HG03439 (cell line): Measurements from ENCODE around the gene TGFB1.
"Not testable (repeated sequence)": the region's sequence is repeated elsewhere in the genome, so short reads cannot be mapped to it uniquely, and the experiment has no call there.

Experiments used
- ATAC-seq: cut with Tn5 transposase; IDR thresholded peaks from one replicate; pipeline ENCODE4 v1.9.1; 2021; ENCODE audit warnings: mild to moderate bottlenecking, moderate library complexity; ENCODE audit not compliant: unreplicated experiment

The TGFB1 gene

GRCh38 chr19:41346916-41347315 is 6.8 kb downstream of the TGFB1 start:
- ATAC-seq = not testable (repeated sequence)

GRCh38 chr19:41344162-41344561 is 9.6 kb downstream of the TGFB1 start:
- ATAC-seq = no peak

DNA sequence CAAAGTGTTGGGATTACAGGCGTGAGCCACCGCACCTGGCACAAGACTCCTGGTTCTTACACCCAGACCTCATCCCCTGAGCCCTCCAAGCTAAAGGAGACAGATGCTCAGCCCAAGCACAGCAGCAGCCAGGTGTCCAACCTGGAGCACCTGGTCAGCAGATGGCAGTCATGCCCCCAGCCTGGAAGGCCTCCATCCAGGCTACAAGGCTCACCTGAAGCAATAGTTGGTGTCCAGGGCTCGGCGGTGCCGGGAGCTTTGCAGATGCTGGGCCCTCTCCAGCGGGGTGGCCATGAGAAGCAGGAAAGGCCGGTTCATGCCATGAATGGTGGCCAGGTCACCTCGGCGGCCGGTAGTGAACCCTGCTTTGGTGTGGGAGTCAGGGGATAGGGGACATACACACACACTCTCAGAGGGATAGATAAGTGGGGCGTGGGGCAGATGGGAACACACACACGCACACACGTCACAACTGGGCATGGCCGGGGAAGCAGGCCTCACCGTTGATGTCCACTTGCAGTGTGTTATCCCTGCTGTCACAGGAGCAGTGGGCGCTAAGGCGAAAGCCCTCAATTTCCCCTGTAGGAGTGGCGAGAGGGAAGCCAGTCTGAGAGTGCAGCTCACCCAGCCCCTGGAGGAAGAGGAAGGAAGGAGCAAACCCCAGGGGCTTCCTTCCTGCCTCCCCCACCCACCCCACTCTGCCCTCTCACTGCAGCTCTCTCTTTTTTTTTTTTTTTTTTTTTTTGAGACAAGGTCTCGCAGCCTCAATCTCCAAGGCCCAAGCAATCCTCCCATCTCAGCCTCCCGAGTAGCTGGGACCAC is 11.8 kb downstream of the TGFB1 start:
- ATAC-seq = no peak

DNA sequence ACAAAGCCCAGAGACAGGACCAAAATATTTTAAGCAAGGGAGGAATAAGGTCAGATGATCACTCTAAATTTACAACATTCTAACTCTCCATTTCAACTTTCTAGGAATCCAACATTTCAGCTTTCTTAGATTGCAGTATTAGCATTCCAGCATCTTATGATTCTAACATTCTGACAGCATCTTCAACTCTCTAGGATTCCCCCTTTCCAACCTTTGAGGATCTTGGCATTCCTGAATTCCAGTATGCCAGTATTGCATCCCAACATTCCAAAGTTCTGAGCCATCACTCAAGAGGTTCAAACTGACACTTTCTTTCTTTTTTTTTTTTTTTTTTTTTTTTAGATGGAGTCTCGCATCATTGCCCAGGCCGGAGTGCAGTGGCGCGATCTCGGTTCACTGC is 13.8 kb downstream of the TGFB1 start:
- no peak for ATAC-seq

DNA sequence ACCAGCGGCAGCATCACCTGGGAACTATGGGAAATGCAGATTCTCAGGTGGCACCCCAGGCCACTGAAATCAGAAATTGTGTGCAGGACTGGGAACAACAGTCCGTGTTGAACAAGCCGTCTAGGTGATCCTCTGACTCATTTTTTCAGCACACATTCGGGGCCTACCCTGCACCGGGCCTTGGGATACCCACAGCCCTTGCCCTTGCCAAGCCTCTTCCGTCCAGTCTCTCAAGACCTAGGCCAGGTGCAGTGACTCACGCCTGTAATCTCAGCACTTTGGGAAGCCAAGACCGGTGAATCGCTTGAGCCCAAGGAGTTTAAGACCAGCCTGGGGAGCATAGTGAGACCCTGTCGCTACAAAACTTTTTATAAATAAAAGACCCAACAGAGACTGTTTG is 18.3 kb downstream of the TGFB1 start:
- ATAC-seq = no peak

GRCh38 chr19:41334793-41335192 is 18.9 kb downstream of the TGFB1 start:
- ATAC-seq = no peak

- ATAC-seq = no peak
Observed at GRCh38 chr19:41332468-41332867, 21.3 kb downstream of the TGFB1 start.

GRCh38 chr19:41332000-41332399 is 21.7 kb downstream of the TGFB1 start:
- ATAC-seq = no peak

DNA sequence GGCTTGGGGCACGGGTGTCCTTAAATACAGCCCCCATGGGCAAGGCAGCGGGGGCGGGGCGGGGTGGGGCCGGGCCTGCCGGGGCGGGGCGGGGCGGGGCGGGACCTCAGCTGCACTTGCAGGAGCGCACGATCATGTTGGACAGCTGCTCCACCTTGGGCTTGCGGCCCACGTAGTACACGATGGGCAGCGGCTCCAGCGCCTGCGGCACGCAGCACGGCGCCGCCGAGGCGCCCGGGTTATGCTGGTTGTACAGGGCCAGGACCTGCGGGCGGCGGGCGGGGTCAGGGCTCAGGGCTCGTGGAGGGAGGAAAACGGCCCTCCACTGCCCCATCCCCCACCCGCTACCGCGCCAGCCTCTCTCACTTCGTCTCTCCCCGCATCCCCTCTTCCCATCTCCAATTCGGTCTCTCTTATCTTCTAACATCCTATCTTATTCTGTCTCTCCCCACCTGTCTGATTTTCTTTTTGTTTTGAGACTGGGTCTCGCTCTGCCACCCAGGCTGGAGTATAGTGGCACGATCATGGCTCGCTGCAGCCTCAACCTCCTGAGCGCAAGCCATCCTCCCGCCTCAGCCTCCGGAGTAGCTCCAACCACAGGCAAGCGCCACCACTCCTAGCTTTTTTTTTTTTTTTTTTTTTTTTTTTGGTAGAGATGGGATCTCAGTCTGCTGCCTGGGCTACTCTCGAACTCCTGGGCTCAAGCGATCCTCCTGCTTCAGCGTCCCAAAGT is 22.6 kb downstream of the TGFB1 start:
- ATAC-seq = no peak

- ATAC-seq = no peak
Observed at GRCh38 chr19:41330481-41330880, 23.2 kb downstream of the TGFB1 start.

DNA sequence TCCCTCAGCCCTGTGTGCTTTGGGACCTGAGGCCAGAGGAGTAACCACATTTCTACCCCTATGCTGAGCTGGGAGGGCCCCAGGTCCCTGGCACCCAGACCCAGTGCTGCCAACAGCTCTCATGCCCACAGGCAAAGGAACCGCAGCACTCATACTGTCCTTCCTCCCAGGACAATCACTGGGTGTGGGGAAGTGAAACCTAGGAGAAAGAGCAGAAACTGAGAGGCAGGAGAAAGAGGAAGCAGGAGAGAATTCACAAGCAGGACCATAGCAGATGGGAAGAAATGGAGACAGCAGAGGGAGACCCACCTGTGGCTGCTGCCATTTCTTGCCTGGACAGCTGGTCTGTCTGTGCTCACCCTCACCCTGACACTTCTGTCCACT is 24.9 kb downstream of the TGFB1 start:
- ATAC-seq = no peak

DNA sequence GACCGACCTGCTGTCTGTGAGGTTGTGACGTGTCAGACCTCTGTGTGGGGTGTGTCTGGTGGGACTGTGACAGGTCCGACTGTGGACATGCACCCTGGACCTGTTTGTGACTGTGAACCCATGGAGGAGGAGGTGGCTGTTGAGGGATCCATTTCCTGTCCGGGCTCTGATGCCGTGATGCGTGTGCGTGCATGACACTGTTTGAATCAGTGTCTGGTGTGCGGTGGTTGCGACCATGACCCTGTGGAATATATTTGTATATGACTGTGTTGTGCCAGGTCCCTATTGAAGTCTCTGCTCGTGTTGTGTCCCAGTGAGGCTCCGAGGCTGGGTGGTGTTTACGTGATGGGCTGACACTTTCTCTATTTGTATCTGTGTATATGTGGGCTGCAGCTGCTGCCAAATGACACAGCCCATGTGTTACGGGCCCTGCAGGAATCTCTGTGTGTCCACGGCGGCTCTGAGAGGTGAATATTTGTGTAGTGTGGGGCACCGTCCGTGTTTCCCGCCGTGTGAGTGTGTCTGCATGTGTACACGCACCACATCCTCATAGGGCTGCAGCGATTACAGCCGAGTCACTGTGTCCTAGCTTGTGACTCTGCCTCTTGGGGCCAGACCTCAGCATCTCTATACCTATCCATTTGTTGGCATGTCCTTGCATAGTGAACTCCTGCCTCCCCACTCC is 25.4 kb downstream of the TGFB1 start:
- no peak for ATAC-seq

GRCh38 chr19:41327576-41328156 is 26.1 kb downstream of the TGFB1 start:
- ATAC-seq = peak; percentile 50

DNA sequence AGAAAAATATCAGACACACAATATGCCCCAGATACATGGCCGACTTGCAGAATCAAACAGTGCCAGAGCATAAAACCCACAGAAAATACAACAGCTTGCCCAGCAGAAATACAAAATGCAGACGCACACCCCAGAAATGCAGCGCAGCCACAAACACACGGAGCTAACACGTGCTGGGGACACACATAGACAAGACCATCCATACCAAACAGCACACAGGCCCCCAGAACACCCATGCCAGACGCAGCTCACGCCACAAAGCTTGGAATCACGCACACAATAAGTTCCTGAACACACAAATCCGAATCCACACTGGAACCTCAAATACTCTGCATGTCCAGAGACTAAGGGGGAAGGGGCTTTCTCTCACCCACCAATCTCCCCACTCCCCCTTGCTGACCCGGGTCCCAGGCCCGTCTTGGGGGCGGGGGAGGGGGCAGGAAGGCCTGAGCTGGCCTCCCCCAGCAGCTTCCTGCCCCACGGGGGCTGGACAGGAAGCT is 26.6 kb downstream of the TGFB1 start:
- no peak for ATAC-seq

DNA sequence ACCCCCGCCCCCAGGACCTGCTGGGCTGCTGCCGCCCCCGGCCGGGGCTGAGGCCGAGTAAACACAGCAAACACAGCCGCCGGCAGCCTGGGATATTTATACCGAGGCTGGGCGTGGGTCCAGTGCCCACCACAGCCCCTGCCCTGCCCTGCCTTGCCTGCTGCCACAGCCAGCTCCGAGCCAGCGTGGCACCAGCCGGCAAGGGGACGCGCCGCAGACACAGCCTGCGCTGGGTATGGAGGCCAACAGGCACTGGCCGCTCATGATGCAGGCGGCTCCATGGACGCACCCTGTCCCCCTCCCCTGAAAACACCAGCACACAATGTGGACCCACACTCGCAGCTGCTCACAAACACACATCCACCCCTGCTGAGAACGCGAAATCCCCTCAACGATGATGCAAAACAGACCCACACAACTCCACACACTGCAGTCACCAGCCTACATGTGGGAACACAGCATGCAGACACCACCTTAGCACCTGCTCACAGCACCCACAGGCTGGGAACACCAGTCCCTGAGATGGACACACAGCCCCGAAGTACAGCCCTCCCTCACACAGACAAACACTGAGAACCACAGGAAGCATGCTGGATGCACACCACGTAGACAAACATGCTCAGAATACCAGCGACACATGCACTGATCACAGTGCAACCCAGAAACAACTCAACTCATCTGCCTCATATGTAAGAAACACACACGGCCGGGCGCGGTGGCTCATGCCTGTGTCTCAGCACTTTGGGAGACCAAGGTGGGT is 27.6 kb downstream of the TGFB1 start:
- no peak for ATAC-seq

DNA sequence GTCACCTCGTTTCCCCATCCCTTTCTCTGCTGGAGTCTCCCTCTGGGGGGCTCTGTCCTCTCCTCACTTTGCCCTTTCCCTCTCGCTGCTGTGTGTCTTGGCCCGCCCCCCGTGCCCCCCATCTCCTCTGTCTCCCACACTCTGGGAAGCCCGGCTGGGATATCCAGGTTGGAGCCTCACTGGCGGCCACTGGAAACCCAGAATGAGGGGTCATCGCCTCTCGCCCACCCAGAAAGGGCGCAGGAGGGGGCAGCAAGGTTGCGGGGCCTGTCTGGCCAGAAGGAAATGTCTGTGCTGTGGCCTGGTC is 28.1 kb downstream of the TGFB1 start:
- no peak for ATAC-seq

DNA sequence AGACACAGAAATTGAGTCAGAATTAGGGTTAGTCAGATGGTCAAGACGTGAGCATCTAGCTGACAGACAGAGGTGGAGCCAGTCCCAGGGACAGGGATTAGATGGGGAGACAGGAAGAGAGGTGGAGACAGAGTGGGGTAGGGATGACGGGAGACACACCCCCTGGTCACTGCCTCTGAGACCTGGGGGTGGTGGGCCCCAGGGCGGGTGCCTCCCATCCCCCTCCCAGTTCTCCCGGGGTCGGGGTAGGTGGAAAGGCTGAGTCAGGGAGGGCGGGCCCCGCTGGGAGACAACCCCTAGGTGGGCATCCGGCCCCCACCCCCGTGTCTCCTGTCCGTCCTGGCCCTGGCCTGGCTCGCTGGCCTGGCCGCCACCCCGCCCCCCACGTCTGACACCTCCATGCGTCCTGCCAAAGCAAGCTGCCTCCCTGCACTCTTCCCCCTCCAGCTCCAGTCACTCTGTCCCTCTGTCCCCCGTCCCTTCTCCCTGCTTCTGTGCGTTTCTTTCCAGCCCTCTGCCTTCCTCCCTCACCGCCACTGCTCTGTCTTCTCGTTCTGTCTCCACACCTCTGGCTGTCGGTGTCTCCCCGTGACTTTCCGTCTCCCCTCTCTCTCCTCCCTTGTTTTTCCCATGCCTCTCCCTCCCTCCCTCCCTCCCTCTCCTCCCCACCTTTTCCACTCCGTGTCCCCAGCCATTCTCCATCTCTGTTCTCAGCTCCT is 28.6 kb downstream of the TGFB1 start:
- no peak for ATAC-seq

DNA sequence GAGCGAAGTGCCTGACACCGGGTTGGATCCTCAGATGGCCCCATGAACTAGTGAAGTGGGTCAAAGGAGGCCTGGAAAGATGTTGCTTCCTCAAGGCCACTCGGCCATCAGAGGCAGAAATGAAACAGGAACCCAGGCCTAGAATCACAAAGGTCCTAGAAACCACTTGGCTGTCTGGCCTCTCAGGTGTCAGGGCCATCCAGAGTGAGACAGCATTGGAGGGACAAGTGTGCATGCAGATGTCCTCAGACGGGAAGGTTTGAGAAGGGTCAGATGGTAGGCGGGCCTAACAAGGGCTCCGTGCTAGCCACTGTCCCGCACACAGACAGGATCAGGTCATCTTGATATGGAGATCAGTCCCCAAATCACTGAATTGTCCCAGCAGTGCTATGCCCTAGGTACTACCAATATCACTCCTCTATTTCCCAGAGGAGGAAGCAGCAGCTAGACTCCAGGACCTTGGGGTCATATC is 29.5 kb downstream of the TGFB1 start:
- no peak for ATAC-seq

DNA sequence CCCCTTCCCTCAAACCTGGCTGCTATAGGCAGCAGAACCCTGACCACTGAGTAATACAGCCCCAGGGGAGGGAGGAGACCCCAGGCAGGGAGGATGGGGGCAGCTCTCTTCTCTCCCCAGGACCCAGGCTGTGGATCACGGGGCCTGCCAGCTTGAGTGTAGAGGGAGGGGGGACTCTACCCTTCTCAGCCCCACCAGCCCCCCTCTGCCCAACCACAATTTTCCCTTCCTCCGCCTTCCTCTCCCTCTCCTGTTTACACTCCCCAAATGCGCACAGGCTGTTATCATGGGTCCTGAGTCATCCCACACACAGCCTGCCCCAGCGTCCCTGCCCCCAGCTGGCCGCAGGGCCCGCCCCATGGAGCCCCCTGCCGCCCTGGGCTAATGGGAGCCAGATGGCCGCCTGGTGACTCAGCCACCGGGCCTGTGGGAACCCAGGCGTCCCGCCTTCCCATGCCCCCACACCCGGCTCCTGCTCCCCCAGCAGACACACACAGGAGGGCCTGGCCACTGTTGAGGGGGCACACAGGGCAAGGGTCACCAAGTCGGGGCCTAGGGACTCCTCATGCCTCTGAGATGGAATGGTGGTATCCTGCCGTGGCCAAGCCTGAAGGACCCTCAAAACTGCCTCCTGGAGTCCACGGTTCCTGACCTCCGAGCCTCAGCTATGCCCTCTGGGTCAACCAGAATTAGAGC is 30.1 kb downstream of the TGFB1 start:
- ATAC-seq = no peak
